DOHH2 (cell line): ENCODE data around the gene MED12.

Experiments used
- H3F3A ChIP-seq: fragments of 200-600 bp; sonication (generic), shearing (Covaris generic); 2 replicates; pipeline ENCODE4 v1.6.0; 2016; ENCODE audit warnings: antibody characterized with exemption, mild to moderate bottlenecking; ENCODE audit not compliant: control insufficient read depth, insufficient read depth
- H3K27ac ChIP-seq: fragments of 200-600 bp; sonication (generic); 2 replicates; pipeline ENCODE4 v1.5.1; 2014; ENCODE audit warnings: low read depth, mild to moderate bottlenecking, low read length, moderate library complexity
- H3K27me3 ChIP-seq: fragments of 200-600 bp; sonication (generic); 2 replicates; pipeline ENCODE4 v1.6.1; 2014; ENCODE audit warnings: mild to moderate bottlenecking, low read length, mixed read lengths; ENCODE audit not compliant: control insufficient read depth
- H3K36me3 ChIP-seq: fragments of 200-600 bp; sonication (generic); 2 replicates; pipeline ENCODE4 v1.6.1; 2014; ENCODE audit warnings: mild to moderate bottlenecking, low read length, moderate library complexity, mixed read lengths; ENCODE audit not compliant: control insufficient read depth
- H3K4me1 ChIP-seq: fragments of 200-600 bp; sonication (generic); 2 replicates; pipeline ENCODE4 v1.6.1; 2014; ENCODE audit warnings: mild to moderate bottlenecking, low read length, mixed read lengths; ENCODE audit not compliant: control insufficient read depth
- H3K4me2 ChIP-seq: fragments of 200-600 bp; sonication (generic); 2 replicates; pipeline ENCODE4 v1.6.0; 2014; ENCODE audit warnings: mild to moderate bottlenecking, low read length, moderate library complexity
- H3K4me3 ChIP-seq: fragments of 200-600 bp; sonication (generic); 2 replicates; pipeline ENCODE4 v1.5.1; 2014; ENCODE audit warnings: mild to moderate bottlenecking, low read length, mixed read lengths
- H3K79me2 ChIP-seq: fragments of 200-600 bp; sonication (generic); 2 replicates; pipeline ENCODE4 v1.6.1; 2014; ENCODE audit warnings: mild to moderate bottlenecking, low read length, mixed read lengths; ENCODE audit not compliant: control insufficient read depth
- H3K9me2 ChIP-seq: fragments of 200-600 bp; sonication (generic); replicated peaks from 2 replicates; pipeline ENCODE4 v1.6.1; 2014; ENCODE audit warnings: mild to moderate bottlenecking, low read length, mixed read lengths; ENCODE audit not compliant: control insufficient read depth
- H3K9me3 ChIP-seq: fragments of 200-600 bp; sonication (generic); 2 replicates; pipeline ENCODE4 v1.6.1; 2014; ENCODE audit warnings: antibody characterized with exemption, low read length, mixed read lengths; ENCODE audit not compliant: control insufficient read depth, insufficient read depth
- H4K20me1 ChIP-seq: fragments of 200-600 bp; sonication (generic); 2 replicates; pipeline ENCODE4 v1.6.0; 2014; ENCODE audit warnings: low read depth, mild to moderate bottlenecking, antibody characterized with exemption, low read length, moderate library complexity; ENCODE audit not compliant: control insufficient read depth, insufficient read depth
- EZH2phosphoT487 ChIP-seq: fragments of 200-600 bp; sonication (generic); IDR thresholded peaks from 2 replicates; pipeline ENCODE4 v1.6.1; 2017; ENCODE audit warnings: borderline replicate concordance, mild to moderate bottlenecking, antibody characterized with exemption, low read length, moderate library complexity, mixed read lengths
- TF ChIP-seq, protein P1 (sequence below): fragments of 200-600 bp; sonication (generic); IDR thresholded peaks from one replicate; pipeline ENCODE4 v1.5.1; 2014; ENCODE audit warnings: antibody characterized with exemption, mild to moderate bottlenecking, low read depth, low read length; ENCODE audit not compliant: poor library complexity, severe bottlenecking

Gene MED12

DNA sequence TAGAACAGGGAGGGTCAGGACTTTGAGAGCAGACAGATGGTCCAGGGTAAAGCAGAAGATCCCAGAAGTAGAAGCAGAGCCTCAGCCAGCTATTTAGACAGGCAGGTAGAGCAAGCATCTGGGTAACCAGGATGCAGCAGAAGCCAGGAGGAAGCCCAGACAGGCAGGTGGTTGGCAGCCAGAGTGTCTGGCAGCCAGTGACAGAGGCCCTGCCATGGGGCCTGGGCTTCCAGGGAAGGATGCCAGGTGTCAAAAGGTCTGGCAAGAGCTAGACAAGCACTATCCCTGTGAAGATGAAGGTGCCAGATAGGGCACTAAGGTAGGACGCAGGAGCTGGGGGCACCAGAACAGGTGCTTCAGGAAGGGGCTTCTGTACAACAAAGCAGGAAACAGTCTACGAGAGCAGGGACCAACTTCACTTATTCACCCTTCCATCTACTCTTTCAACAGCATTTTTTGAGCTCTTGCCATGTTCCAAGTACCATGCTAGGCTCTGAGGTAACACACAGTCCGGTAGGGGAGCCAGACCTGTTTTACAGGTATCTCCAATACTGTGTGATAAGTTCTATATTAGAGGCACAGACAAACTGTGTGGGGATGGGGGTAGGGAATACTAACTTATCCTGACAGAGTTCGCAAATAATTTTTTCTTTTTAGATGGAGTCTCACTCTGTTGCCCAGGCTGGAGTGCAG, 66.6 kb downstream of the MED12 start:
- H3K9me2 ChIP-seq, result no peaks in the 10 kb centered on the region
- TF ChIP-seq EZH2phosphoT487, result no peak
- TF ChIP-seq, protein P1, sequence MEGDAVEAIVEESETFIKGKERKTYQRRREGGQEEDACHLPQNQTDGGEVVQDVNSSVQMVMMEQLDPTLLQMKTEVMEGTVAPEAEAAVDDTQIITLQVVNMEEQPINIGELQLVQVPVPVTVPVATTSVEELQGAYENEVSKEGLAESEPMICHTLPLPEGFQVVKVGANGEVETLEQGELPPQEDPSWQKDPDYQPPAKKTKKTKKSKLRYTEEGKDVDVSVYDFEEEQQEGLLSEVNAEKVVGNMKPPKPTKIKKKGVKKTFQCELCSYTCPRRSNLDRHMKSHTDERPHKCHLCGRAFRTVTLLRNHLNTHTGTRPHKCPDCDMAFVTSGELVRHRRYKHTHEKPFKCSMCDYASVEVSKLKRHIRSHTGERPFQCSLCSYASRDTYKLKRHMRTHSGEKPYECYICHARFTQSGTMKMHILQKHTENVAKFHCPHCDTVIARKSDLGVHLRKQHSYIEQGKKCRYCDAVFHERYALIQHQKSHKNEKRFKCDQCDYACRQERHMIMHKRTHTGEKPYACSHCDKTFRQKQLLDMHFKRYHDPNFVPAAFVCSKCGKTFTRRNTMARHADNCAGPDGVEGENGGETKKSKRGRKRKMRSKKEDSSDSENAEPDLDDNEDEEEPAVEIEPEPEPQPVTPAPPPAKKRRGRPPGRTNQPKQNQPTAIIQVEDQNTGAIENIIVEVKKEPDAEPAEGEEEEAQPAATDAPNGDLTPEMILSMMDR, result no peak
- no peaks in the 10 kb centered on the region for H3K36me3 ChIP-seq
- H4K20me1 ChIP-seq, result no peaks in the 10 kb centered on the region
- H3K4me3 ChIP-seq, result no peak overlapping the region
- H3K27me3 ChIP-seq, result no peaks in the 10 kb centered on the region
- no peaks in the 10 kb centered on the region for H3K79me2 ChIP-seq
- no peaks in the 10 kb centered on the region for H3K9me3 ChIP-seq
- H3K27ac ChIP-seq, result no peak overlapping the region
- H3K4me1 ChIP-seq, result peaks cover 22% of the 10 kb centered on the region
- no peaks in the 10 kb centered on the region; the same call in 1 of the 2 replicates for H3F3A ChIP-seq
- no peak overlapping the region for H3K4me2 ChIP-seq

DNA sequence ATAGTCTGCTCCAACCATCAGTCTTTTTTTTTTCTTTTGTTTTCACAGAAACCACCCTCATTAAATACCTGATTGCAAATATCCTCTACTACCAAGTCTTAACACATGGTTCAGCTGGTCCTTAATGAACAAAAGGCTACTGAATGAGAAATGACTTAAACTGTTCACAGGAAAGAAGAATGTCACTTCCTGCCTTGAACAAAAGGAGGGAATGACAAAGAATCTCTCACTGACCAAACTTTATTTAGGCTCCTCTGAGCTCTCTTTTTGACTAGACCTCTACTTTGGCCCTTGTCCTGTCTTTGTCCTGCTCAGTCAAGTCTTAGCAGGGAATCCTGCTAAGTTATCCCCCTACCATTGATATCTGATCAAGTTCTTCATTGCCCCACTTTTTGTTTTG, 72.9 kb downstream of the MED12 start:
- no peaks in the 10 kb centered on the region for H3K9me3 ChIP-seq
- H3K79me2 ChIP-seq, result peaks cover 7% of the 10 kb centered on the region
- no peaks in the 10 kb centered on the region for H3K9me2 ChIP-seq
- H3K4me3 ChIP-seq, result no peak overlapping the region
- no peaks in the 10 kb centered on the region for H4K20me1 ChIP-seq
- H3F3A ChIP-seq, result no peaks in the 10 kb centered on the region
- no peak overlapping the region for H3K27ac ChIP-seq
- no peak overlapping the region for H3K4me2 ChIP-seq
- peaks cover 7% of the 10 kb centered on the region for H3K4me1 ChIP-seq
- TF ChIP-seq, protein P1, result no peak
- no peak for TF ChIP-seq EZH2phosphoT487
- no peaks in the 10 kb centered on the region for H3K27me3 ChIP-seq
- H3K36me3 ChIP-seq, result no peaks in the 10 kb centered on the region
